Measurements from ENCODE around the gene GTSE1. TPM values are rescaled to one million over a fixed set of nuclear protein-coding genes. Genes with fewer than 3 reads are reported as not detected.

Gene GTSE1
- total and polyA plus RNA-seq, 2 of the 13 experiments (the other 11 are each of a cell fraction or from before 2014, with no cell fraction given), result 10.7 to 13.5 TPM

DNA sequence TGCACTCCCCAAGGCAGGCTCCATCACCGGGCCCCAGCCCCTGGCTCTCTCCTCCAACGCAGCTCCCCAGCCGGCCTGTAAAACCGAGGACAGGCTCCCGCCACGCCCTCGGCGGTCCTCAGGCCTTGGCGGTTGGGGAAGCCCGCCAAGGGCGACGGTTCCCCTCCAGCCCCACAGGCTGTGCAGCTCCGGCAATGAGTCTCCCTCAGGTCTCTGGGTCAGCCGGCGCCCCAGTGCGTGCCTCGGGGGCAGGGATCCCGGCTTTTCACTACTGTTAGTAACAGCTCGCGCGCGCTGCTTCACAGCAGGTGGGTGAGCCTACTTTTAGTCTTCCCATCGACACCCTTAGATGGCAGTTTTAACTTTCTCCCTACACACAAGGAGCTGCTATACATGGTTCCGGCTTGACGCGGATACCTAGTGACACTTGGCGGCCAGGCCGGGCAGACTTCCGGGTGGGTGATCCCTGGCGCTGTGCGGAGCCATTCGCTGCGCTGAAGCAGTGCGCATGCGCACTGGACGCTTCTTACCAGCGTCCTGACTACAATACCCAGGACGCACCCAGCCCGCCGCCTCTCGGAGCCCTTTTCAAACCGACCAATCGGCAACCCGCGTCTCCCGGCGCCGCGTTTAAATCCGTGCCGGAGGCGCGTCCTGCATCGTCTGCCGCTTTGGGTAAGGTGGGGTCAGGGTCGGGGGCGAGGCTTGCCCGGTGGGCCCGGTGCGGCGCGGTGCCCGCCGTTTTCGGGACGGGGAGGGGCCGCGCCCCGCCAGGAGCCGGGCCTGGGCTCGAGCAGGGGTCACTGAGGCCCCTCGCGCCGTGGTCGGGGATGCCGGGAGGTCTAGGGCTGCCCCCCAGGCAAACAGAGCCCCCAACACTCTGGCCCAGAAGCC is at the start of gene GTSE1 (continued):
- TF ChIP-seq, protein P1, sequence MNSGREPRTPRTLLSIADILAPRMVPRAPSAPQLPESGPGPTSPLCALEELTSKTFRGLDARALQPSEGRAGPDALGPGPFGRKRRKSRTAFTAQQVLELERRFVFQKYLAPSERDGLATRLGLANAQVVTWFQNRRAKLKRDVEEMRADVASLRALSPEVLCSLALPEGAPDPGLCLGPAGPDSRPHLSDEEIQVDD (CRISPR knock-in tag; IDR thresholded peaks at IDR 0.05; ENCODE audit: borderline replicate concordance), result no peak
- TF ChIP-seq MAF1 (CRISPR knock-in tag; IDR thresholded peaks at IDR 0.05; ENCODE audit: borderline replicate concordance) (0 out of 2 replicates have a peak, but pooled peaks have one; percentile 20), FOXK1 (CRISPR knock-in tag; IDR thresholded peaks at IDR 0.05; ENCODE audit: borderline replicate concordance, low read depth) (peak; percentile 65; the same call in 1 of the 2 replicates), GLI4 (CRISPR knock-in tag; IDR thresholded peaks at IDR 0.05; ENCODE audit: borderline replicate concordance) (no peak), TEAD3 (CRISPR knock-in tag; optimal IDR thresholded peaks at IDR 0.05; ENCODE audit: borderline replicate concordance) (peak; percentile 54), EEA1 (CRISPR knock-in tag; IDR thresholded peaks at IDR 0.05; ENCODE audit: borderline replicate concordance) (peak; percentile 56; the same call in 1 of the 2 replicates), MIER2 (CRISPR knock-in tag; IDR thresholded peaks at IDR 0.05) (no peak), ZFYVE20 (CRISPR knock-in tag; IDR thresholded peaks at IDR 0.05; ENCODE audit: borderline replicate concordance, low read depth) (peak; percentile 93; the same call in 1 of the 2 replicates), FOXJ3 (CRISPR knock-in tag; IDR thresholded peaks at IDR 0.05; ENCODE audit: borderline replicate concordance) (no peak; the same call in 1 of the 2 replicates), ZNF331 (CRISPR knock-in tag; IDR thresholded peaks at IDR 0.05) (no peak), RBM39 (IDR thresholded peaks at IDR 0.05; ENCODE audit: low read depth, low read length, poor library complexity, severe bottlenecking) (no peak), ZNF776 (CRISPR knock-in tag; IDR thresholded peaks at IDR 0.05) (peak; percentile 51; the same call in 1 of the 2 replicates), CHD4 (IDR thresholded peaks at IDR 0.05; ENCODE audit: borderline replicate concordance, low read length) (no peak), IKZF1 (IDR thresholded peaks at IDR 0.05) (no peak), IRX3 (CRISPR knock-in tag; IDR thresholded peaks at IDR 0.05; ENCODE audit: borderline replicate concordance, low read depth) (peak; percentile 97), CENPT (CRISPR knock-in tag; IDR thresholded peaks at IDR 0.05; ENCODE audit: low read depth) (peak; percentile 98), ZMYM2 (CRISPR knock-in tag; IDR thresholded peaks at IDR 0.05) (no peak), ZSCAN31 (CRISPR knock-in tag; IDR thresholded peaks at IDR 0.05; ENCODE audit: low read depth) (no peak; the same call in 1 of the 2 replicates), IRF2 (CRISPR knock-in tag; IDR thresholded peaks at IDR 0.05) (peak; percentile 21)
- TF ChIP-seq, protein P2, sequence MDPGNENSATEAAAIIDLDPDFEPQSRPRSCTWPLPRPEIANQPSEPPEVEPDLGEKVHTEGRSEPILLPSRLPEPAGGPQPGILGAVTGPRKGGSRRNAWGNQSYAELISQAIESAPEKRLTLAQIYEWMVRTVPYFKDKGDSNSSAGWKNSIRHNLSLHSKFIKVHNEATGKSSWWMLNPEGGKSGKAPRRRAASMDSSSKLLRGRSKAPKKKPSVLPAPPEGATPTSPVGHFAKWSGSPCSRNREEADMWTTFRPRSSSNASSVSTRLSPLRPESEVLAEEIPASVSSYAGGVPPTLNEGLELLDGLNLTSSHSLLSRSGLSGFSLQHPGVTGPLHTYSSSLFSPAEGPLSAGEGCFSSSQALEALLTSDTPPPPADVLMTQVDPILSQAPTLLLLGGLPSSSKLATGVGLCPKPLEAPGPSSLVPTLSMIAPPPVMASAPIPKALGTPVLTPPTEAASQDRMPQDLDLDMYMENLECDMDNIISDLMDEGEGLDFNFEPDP (CRISPR knock-in tag; conservative IDR thresholded peaks at IDR 0.05), result 0 out of 2 replicates have a peak, but pooled peaks have one; percentile 88
- TF ChIP-seq, protein P3, sequence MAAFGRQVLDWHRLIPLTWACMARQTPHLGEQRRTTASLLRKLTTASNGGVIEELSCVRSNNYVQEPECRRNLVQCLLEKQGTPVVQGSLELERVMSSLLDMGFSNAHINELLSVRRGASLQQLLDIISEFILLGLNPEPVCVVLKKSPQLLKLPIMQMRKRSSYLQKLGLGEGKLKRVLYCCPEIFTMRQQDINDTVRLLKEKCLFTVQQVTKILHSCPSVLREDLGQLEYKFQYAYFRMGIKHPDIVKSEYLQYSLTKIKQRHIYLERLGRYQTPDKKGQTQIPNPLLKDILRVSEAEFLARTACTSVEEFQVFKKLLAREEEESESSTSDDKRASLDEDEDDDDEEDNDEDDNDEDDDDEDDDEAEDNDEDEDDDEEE (CRISPR knock-in tag; IDR thresholded peaks at IDR 0.05), result peak; percentile 65; the same call in 1 of the 2 replicates
- TF ChIP-seq, protein P4, sequence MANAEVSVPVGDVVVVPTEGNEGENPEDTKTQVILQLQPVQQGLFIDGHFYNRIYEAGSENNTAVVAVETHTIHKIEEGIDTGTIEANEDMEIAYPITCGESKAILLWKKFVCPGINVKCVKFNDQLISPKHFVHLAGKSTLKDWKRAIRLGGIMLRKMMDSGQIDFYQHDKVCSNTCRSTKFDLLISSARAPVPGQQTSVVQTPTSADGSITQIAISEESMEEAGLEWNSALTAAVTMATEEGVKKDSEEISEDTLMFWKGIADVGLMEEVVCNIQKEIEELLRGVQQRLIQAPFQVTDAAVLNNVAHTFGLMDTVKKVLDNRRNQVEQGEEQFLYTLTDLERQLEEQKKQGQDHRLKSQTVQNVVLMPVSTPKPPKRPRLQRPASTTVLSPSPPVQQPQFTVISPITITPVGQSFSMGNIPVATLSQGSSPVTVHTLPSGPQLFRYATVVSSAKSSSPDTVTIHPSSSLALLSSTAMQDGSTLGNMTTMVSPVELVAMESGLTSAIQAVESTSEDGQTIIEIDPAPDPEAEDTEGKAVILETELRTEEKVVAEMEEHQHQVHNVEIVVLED (CRISPR knock-in tag; IDR thresholded peaks at IDR 0.05; ENCODE audit: borderline replicate concordance), result peak; percentile 94

Data from HepG2 (cell line).